GM23338 (cell line): ENCODE results near the gene U2AF1L4.

Experiments used
- POLR2AphosphoS5 ChIP-seq: IDR thresholded peaks from 2 replicates; pipeline ENCODE4 v1.6.1; 2016; ENCODE audit warnings: antibody characterized with exemption, low read depth
- TF ChIP-seq, protein P1 (sequence below): IDR thresholded peaks from one replicate; pipeline ENCODE4 v1.6.1; 2018; ENCODE audit warnings: antibody characterized with exemption; ENCODE audit not compliant: unreplicated experiment

DNA sequence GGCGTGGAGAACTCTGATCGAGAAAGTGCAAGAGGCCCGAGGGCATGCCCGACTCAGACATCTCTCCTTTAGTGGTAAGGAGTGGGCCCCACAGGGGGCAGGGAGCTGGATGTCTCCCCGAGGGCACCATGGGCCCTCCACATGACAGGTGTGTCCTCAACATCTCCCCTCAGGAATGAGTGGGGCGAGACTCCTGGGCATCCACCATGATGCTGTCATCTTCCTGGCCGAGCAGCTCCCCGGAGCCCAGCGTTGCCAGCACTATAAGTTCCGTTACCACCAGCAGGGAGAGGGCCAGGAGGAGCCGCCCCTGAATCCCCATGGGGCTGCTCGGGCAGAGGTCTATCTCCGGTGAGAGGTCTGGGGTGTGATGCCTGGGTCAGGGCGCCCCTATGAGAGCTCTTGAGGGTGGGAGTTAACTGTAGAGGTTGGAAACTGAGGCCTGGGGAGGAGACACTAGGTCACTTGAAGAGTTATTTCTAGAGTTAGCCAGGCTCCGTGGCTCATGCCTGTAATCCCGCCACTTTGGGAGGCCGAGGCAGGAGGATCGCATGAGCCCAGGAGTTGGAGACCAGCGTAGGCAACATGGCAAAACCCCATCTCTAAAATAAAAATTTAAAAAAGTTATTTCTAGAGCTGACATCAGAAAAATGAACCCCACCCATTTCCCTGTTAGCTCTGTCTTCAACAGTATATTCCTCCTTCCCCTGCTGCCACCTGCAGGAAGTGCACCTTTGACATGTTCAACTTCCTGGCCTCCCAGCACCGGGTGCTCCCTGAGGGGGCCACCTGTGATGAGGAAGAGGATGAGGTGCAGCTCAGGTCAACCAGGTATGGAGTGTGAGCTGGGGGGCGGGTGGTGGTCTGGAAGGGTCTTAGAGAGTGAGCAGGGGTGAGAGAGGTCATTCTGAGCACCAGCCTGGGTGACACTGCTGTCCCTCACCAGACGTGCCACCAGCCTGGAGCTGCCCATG, 8.0 kb downstream of the U2AF1L4 start:
- TF ChIP-seq POLR2AphosphoS5, result no peak
- TF ChIP-seq, protein P1, sequence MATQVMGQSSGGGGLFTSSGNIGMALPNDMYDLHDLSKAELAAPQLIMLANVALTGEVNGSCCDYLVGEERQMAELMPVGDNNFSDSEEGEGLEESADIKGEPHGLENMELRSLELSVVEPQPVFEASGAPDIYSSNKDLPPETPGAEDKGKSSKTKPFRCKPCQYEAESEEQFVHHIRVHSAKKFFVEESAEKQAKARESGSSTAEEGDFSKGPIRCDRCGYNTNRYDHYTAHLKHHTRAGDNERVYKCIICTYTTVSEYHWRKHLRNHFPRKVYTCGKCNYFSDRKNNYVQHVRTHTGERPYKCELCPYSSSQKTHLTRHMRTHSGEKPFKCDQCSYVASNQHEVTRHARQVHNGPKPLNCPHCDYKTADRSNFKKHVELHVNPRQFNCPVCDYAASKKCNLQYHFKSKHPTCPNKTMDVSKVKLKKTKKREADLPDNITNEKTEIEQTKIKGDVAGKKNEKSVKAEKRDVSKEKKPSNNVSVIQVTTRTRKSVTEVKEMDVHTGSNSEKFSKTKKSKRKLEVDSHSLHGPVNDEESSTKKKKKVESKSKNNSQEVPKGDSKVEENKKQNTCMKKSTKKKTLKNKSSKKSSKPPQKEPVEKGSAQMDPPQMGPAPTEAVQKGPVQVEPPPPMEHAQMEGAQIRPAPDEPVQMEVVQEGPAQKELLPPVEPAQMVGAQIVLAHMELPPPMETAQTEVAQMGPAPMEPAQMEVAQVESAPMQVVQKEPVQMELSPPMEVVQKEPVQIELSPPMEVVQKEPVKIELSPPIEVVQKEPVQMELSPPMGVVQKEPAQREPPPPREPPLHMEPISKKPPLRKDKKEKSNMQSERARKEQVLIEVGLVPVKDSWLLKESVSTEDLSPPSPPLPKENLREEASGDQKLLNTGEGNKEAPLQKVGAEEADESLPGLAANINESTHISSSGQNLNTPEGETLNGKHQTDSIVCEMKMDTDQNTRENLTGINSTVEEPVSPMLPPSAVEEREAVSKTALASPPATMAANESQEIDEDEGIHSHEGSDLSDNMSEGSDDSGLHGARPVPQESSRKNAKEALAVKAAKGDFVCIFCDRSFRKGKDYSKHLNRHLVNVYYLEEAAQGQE, result no peak
